Stomach (tissue), 9 donors: Measurements from ENCODE around the gene CD46. TPM values are rescaled to one million over a fixed set of nuclear protein-coding genes. Genes with fewer than 3 reads are reported as not detected.

Experiments
- DNase-seq, 2 donors: peaks; one replicate each; pipeline versions ENCODE4 v3.0.0 to v3.0.0-alpha.2; 2013 to 2019
- H3K27ac ChIP-seq, 5 donors: fragments of 200-600 bp in 4 of 5; sonication (generic) in 4 of 5; one replicate each; pipeline ENCODE4 v1.5.1; 2013 to 2019; ENCODE audit warnings: mild to moderate bottlenecking in 1 of 5, moderate library complexity in 1 of 5
- H3K27me3 ChIP-seq, 3 donors: fragments of 200-600 bp; sonication (generic); one replicate each; pipeline ENCODE4 v1.5.1; 2017 to 2019; ENCODE audit warnings: mixed run types in 1 of 3
- H3K36me3 ChIP-seq, 4 donors: fragments of 200-600 bp; sonication (generic); 1 replicate in 3 of 4; 2 replicates in 1 of 4; pipeline ENCODE4 v1.5.1; 2016 to 2019
- H3K4me1 ChIP-seq, 4 donors: fragments of 200-600 bp; sonication (generic); one replicate each; pipeline ENCODE4 v1.5.1; 2016 to 2019
- H3K4me3 ChIP-seq, 4 donors: fragments of 200-600 bp; sonication (generic) in 3 of 4; one replicate each; pipeline ENCODE4 v1.5.1; 2016 to 2019; ENCODE audit warnings: mild to moderate bottlenecking in 1 of 4
- H3K9me3 ChIP-seq, 4 donors: fragments of 200-600 bp; sonication (generic); one replicate each; pipeline ENCODE4 v1.5.1; 2016 to 2019
- EP300 ChIP-seq: sonication (generic); formaldehyde crosslinking; IDR thresholded peaks from one replicate; pipeline ENCODE4 v1.6.1; 2017; ENCODE audit warnings: antibody characterized with exemption
- POLR2A ChIP-seq, 4 donors: fragments of 450-650 bp; IDR thresholded peaks; one replicate each; pipeline ENCODE4 v1.6.1; 2016; ENCODE audit warnings: antibody characterized with exemption in 4 of 4, control low read depth in 2 of 4, mild to moderate bottlenecking in 1 of 4, moderate library complexity in 1 of 4
- POLR2AphosphoS5 ChIP-seq, 3 donors: sonication (generic); formaldehyde crosslinking; IDR thresholded peaks; one replicate each; pipeline ENCODE4 v1.6.1; 2016; ENCODE audit warnings: antibody characterized with exemption in 3 of 3
- WGBS, 5 donors: extraction: QIAGEN DNeasy Blood & Tissue Kit in 3 of 5; methylation state at CpG; one replicate each; pipeline versions ENCODE4 v1.1.5 to v1.1.7; 2013 to 2018; 5-methylcytosine and 5-hydroxymethylcytosine counted together
- intact Hi-C: fragments of 100-400 bp; cut with DNase I; formaldehyde crosslinking; loops from one replicate; pipeline ENCODE4 v1.15.1; 2023; ENCODE audit warnings: low total_unique reads
- polyA plus RNA-seq, 3 donors: library from polyadenylated mRNA; stranded (reverse); fragments of 200-250 nt; gene quantifications; one replicate each; pipeline ENCODE4 v1.2.3, GENCODE V29; 2013
- total RNA-seq, 5 donors: library from RNA; depleted of rRNA; stranded (reverse); fragments of >200 nt; gene quantifications; one replicate each; pipeline versions ENCODE4 v1.1.0 to v1.2.3, GENCODE V29; 2014 to 2016
- TF ChIP-seq, protein P1 (sequence below), 7 experiments: fragments of 450-650 bp in 4 of 7; fragments of 200-600 bp in 3 of 7; sonication (generic) in 3 of 7; IDR thresholded peaks; one replicate each; pipeline ENCODE4 v1.5.1; 2016 to 2019; ENCODE audit warnings: antibody characterized with exemption in 7 of 7, control low read depth in 2 of 7, mild to moderate bottlenecking in 1 of 7
- donor health status: healthy with polysubstance abuse.
- donor health status: Bipolar disorder and iron deficiency.
- donor health status: healthy.

The CD46 gene
- total and polyA plus RNA-seq, 8 donors: 25.2 to 424 (median 96.5) TPM

- Histone ChIP-seq H3K4me1 (peaks cover 70 to 100% (median 83%) of the 10 kb centered on the region in 4 donors), H3K27me3 (no peaks in the 10 kb centered on the region), H3K9me3 (no peaks in the 10 kb centered on the region), H3K4me3 (no peak overlapping the region), H3K36me3 (no peaks in the 10 kb centered on the region), H3K27ac (peak overlapping the region in 4 of 5 donors; percentile 97 to 99 (median 98))
- intact Hi-C loops: no loop called here
- no peak for TF ChIP-seq POLR2AphosphoS5 (IDR thresholded peaks at IDR 0.05)
- no peak for TF ChIP-seq EP300
- no peak for TF ChIP-seq POLR2A (IDR thresholded peaks at IDR 0.05)
- TF ChIP-seq, protein P1, sequence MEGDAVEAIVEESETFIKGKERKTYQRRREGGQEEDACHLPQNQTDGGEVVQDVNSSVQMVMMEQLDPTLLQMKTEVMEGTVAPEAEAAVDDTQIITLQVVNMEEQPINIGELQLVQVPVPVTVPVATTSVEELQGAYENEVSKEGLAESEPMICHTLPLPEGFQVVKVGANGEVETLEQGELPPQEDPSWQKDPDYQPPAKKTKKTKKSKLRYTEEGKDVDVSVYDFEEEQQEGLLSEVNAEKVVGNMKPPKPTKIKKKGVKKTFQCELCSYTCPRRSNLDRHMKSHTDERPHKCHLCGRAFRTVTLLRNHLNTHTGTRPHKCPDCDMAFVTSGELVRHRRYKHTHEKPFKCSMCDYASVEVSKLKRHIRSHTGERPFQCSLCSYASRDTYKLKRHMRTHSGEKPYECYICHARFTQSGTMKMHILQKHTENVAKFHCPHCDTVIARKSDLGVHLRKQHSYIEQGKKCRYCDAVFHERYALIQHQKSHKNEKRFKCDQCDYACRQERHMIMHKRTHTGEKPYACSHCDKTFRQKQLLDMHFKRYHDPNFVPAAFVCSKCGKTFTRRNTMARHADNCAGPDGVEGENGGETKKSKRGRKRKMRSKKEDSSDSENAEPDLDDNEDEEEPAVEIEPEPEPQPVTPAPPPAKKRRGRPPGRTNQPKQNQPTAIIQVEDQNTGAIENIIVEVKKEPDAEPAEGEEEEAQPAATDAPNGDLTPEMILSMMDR (IDR thresholded peaks at IDR 0.05): no peak
- DNase-seq: no peak
Observed at GRCh38 chr1:207829576-207829975, 77.7 kb downstream of the CD46 start.

DNA sequence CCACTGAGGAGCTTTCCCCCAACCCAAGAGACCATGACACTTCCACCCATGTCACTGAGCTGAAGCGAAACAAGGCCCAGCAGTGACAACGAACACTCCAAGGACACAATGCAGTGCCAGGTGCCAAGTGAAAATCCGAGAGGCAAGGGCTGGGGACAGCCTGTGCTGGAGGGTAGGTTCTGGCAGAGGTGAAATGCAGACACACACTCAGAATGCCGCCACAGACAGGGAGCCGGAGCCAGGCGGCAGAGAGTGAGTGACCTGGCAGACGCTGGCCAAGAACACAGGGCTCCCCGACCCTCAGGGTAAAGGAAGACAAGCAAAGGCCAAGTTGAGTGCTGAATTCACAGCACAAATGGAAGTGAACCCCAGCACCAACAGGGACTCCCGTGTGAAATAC is 78.9 kb downstream of the CD46 start:
- peak in 1 of 2 donors; percentile 65 for DNase-seq
- H3K27ac ChIP-seq: peak overlapping the region; percentile 45 to 98 (median 97)

DNA sequence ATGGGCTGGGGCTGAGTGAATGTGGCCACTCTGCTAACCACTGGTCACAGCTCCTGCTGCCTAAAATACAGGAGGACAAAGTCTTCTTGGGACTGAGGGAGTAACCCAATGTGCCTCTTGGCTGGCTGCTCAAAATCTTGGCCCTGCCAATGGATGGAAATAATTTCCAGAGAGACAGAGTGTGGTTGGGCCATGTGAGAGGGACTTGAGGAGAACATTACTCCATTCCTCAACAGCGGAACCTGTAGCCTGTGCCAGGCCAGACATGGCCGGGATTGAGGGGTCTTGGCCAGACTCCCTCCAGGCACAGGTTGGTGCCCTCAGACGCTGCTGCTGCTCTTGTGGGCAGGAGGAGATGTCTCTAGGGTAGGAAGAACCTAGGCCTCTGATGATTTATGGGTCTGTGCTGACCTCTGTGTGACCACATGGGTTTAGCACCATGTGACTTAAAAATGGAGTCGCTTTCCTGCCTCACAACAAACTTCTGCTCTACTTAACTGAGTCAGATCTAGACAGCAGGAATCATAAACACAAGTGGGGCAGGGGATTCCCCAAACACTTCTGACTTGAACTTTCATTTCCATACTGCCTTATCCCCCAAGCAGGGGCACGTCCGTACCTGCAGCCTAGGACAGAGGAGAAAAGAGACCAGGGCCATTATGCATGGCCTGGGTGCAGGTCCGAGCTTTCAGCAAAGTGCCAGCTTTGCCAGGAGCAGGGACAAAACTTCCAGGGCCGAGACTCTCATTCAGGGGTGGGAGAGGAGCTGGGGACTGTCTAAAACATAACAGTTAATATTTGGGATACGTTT is 79.9 kb downstream of the CD46 start:
- Histone ChIP-seq H3K36me3 (peaks cover 0 to 5% (median 0%) of the 10 kb centered on the region in 4 donors), H3K27ac (peak overlapping the region; percentile 45 to 98 (median 97)), H3K27me3 (no peaks in the 10 kb centered on the region), H3K4me1 (peaks cover 63 to 100% (median 77%) of the 10 kb centered on the region in 4 donors), H3K4me3 (no peak overlapping the region), H3K9me3 (no peaks in the 10 kb centered on the region)
- intact Hi-C loops: loop anchor here (5.0 kb wide), 1 partner anchor 36 kb away; no protein-coding TSS in a partner anchor
- DNase-seq: peak in 1 of 2 donors; percentile 36
- WGBS, 5 donors: 53 to 70% (median 65%) methylated on average over 8 to 9 of the region's 9 CpGs
- TF ChIP-seq POLR2A (IDR thresholded peaks at IDR 0.05): no peak
- TF ChIP-seq POLR2AphosphoS5 (IDR thresholded peaks at IDR 0.05): no peak
- TF ChIP-seq EP300: no peak
- TF ChIP-seq, protein P1 (IDR thresholded peaks at IDR 0.05): no peak

More for the DNA sequence above, 78.9 kb downstream of the CD46 start:
- H3K27me3 ChIP-seq: no peaks in the 10 kb centered on the region
- peaks cover 63 to 100% (median 79%) of the 10 kb centered on the region in 4 donors for H3K4me1 ChIP-seq
- no peak overlapping the region for H3K4me3 ChIP-seq
- WGBS, 5 donors: 50 to 81% (median 54%) methylated on average over 8 to 9 of the region's 9 CpGs
- H3K36me3 ChIP-seq: peaks cover 0 to 5% (median 0%) of the 10 kb centered on the region in 4 donors
- TF ChIP-seq POLR2A (IDR thresholded peaks at IDR 0.05) (no peak), POLR2AphosphoS5 (IDR thresholded peaks at IDR 0.05) (peak in 1 of 3 donors; percentile 22)
- intact Hi-C loops: loop anchor here (5.0 kb wide), 1 partner anchor 37 kb away; no protein-coding TSS in a partner anchor
- no peaks in the 10 kb centered on the region for H3K9me3 ChIP-seq

- DNase-seq: no peak
- peaks cover 0 to 7% (median 0%) of the 10 kb centered on the region in 4 donors for H3K36me3 ChIP-seq
- intact Hi-C loops: loop anchor here (5.0 kb wide), 1 partner anchor 35 kb away; no protein-coding TSS in a partner anchor
- H3K27me3 ChIP-seq: no peaks in the 10 kb centered on the region
- 87 to 95% (median 88%) methylated on average over 8 of the region's 8 CpGs for WGBS, 5 donors
- H3K4me1 ChIP-seq: peaks cover 58 to 100% (median 77%) of the 10 kb centered on the region in 4 donors
- no peak for TF ChIP-seq EP300
- no peak overlapping the region for H3K4me3 ChIP-seq
- H3K27ac ChIP-seq: peak overlapping the region in 4 of 5 donors; percentile 20 to 98 (median 97)
- no peaks in the 10 kb centered on the region for H3K9me3 ChIP-seq
Observed at GRCh38 chr1:207832796-207833195, 80.9 kb downstream of the CD46 start.

- no peak overlapping the region for H3K4me3 ChIP-seq
- peak overlapping the region in 4 of 5 donors; percentile 23 to 98 (median 97) for H3K27ac ChIP-seq
- TF ChIP-seq EP300 (no peak), POLR2AphosphoS5 (IDR thresholded peaks at IDR 0.05) (no peak), POLR2A (IDR thresholded peaks at IDR 0.05) (no peak)
- TF ChIP-seq, protein P1 (IDR thresholded peaks at IDR 0.05): no peak
- H3K9me3 ChIP-seq: no peaks in the 10 kb centered on the region
- DNase-seq: no peak
- H3K36me3 ChIP-seq: peaks cover 0 to 7% (median 0%) of the 10 kb centered on the region in 4 donors
- intact Hi-C loops: loop anchor here (5.0 kb wide), 1 partner anchor 34 kb away; no protein-coding TSS in a partner anchor
- peaks cover 58 to 100% (median 77%) of the 10 kb centered on the region in 4 donors for H3K4me1 ChIP-seq
- 68 to 94% (median 82%) methylated on average over 6 of the region's 6 CpGs for WGBS, 5 donors
- no peaks in the 10 kb centered on the region for H3K27me3 ChIP-seq
Observed at GRCh38 chr1:207833381-207833780, 81.5 kb downstream of the CD46 start.
